AG09319 (cell line): ENCODE results near the gene PIP4K2A.

ENCODE experiments used
- DNase-seq: peaks from one replicate; pipeline ENCODE4 v3.0.0-alpha.2; 2010; ENCODE audit warnings: low read depth; ENCODE audit errors: extremely low read depth
- TF ChIP-seq, protein P1 (sequence below): IDR thresholded peaks from 2 replicates; pipeline ENCODE4 v1.5.1; 2011; ENCODE audit warnings: low read depth, mild to moderate bottlenecking, inconsistent platforms, low read length, moderate library complexity

PIP4K2A gene

GRCh38 chr10:22701132-22701826, 13.1 kb downstream of the PIP4K2A start:
- TF ChIP-seq, protein P1, sequence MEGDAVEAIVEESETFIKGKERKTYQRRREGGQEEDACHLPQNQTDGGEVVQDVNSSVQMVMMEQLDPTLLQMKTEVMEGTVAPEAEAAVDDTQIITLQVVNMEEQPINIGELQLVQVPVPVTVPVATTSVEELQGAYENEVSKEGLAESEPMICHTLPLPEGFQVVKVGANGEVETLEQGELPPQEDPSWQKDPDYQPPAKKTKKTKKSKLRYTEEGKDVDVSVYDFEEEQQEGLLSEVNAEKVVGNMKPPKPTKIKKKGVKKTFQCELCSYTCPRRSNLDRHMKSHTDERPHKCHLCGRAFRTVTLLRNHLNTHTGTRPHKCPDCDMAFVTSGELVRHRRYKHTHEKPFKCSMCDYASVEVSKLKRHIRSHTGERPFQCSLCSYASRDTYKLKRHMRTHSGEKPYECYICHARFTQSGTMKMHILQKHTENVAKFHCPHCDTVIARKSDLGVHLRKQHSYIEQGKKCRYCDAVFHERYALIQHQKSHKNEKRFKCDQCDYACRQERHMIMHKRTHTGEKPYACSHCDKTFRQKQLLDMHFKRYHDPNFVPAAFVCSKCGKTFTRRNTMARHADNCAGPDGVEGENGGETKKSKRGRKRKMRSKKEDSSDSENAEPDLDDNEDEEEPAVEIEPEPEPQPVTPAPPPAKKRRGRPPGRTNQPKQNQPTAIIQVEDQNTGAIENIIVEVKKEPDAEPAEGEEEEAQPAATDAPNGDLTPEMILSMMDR: no peak
- DNase-seq: no peak

- TF ChIP-seq, protein P1: no peak
Measured at GRCh38 chr10:22700489-22700888, 13.9 kb downstream of the PIP4K2A start.

DNA sequence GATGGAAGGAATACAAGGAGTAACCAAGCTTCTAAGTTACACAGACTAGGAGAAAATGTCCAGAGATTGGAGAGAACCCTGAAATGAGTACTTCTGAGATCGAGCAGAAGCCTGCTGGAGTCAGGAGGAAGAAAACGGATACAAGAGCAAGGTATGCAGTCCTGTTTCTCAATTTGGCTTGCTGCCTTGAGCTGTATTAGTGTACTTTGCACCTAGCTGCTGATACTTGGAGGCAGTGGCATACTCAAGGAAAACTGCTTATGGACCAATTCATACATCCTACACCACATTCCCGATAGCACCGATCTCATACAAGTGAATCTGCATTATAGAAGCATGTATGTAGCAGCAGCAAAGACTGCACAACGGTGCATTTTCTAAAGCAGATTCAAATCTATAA, 14.4 kb downstream of the PIP4K2A start:
- no peak for DNase-seq
- TF ChIP-seq, protein P1: no peak

More at GRCh38 chr10:22700489-22700888, 13.9 kb downstream of the PIP4K2A start:
- DNase-seq: no peak

- TF ChIP-seq, protein P1: no peak
- DNase-seq: no peak
Measured at GRCh38 chr10:22698941-22699440, 15.4 kb downstream of the PIP4K2A start.

GRCh38 chr10:22697800-22698199, 16.6 kb downstream of the PIP4K2A start:
- TF ChIP-seq, protein P1: no peak
- DNase-seq: no peak

DNA sequence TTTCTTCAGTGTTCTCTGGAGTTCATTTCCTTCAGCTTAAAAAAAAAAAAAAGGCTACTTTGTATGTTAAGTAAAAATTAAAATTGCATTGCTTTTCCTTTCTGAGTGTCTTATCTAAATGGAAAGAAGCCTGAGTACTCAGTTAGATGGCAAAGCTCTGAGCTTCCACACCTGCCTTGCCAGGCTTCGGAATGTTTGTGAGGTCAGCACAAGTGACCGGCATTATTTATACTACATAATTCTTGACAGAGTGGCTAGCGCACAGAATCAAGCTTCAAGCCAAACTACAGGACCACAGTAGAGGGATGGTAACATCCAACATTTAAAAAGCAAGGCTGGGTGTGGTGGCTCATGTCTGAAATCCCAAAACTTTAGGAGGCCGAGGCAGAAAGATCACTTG, 17.3 kb downstream of the PIP4K2A start:
- TF ChIP-seq, protein P1: no peak
- DNase-seq: no peak

- TF ChIP-seq, protein P1: no peak
- no peak for DNase-seq
Measured at GRCh38 chr10:22693860-22694259, 20.5 kb downstream of the PIP4K2A start.
